ENCODE data around the gene IL34.
"Not testable (repeated sequence)": the region's sequence is repeated elsewhere in the genome, so short reads cannot be mapped to it uniquely, and the experiment has no call there.

IL34 gene

GRCh38 chr16:70632273-70632672, 14.1 kb upstream of the IL34 start:
- no peak for DNase-seq

- not testable (repeated sequence) for DNase-seq
Measured at GRCh38 chr16:70633617-70634016, 12.7 kb upstream of the IL34 start.

GRCh38 chr16:70634861-70635260, 11.5 kb upstream of the IL34 start:
- peak; percentile 42 for DNase-seq

GRCh38 chr16:70635336-70636016, 10.9 kb upstream of the IL34 start:
- peak; percentile 74 for DNase-seq

- DNase-seq = peak; percentile 57
Measured at GRCh38 chr16:70638814-70639792, 7.3 kb upstream of the IL34 start.

GRCh38 chr16:70642633-70643032, 3.7 kb upstream of the IL34 start:
- no peak for DNase-seq

GRCh38 chr16:70643264-70643663, 3.1 kb upstream of the IL34 start:
- not testable (repeated sequence) for DNase-seq

- DNase-seq = no peak
Measured at GRCh38 chr16:70644763-70645597, 1.4 kb upstream of the IL34 start.

- no peak for DNase-seq
Measured at GRCh38 chr16:70647441-70648359, 1.3 kb downstream of the IL34 start.

- DNase-seq = no peak
Measured at GRCh38 chr16:70648606-70649005, 2.2 kb downstream of the IL34 start.

GRCh38 chr16:70649300-70649699, 2.9 kb downstream of the IL34 start:
- no peak for DNase-seq

GRCh38 chr16:70650216-70650615, 3.9 kb downstream of the IL34 start:
- no peak for DNase-seq

- peak; percentile 24 for DNase-seq
Measured at GRCh38 chr16:70651524-70651923, 5.2 kb downstream of the IL34 start.

GRCh38 chr16:70652322-70652721, 6.0 kb downstream of the IL34 start:
- DNase-seq = no peak

- DNase-seq = no peak
Measured at GRCh38 chr16:70653406-70653805, 7.0 kb downstream of the IL34 start.

GRCh38 chr16:70653809-70654771, 7.7 kb downstream of the IL34 start:
- peak; percentile 80 for DNase-seq

- DNase-seq = no peak
Measured at GRCh38 chr16:70656065-70656711, 9.8 kb downstream of the IL34 start.

- DNase-seq = no peak
Measured at GRCh38 chr16:70656712-70657263, 10.4 kb downstream of the IL34 start.

- no peak for DNase-seq
Measured at GRCh38 chr16:70657956-70658355, 11.6 kb downstream of the IL34 start.

- no peak for DNase-seq
Measured at GRCh38 chr16:70658921-70659320, 12.6 kb downstream of the IL34 start.

Data from fibroblast of skin of abdomen (primary cell).